Measurements from ENCODE around the gene USP35.
"Not testable (repeated sequence)": the region's sequence is repeated elsewhere in the genome, so short reads cannot be mapped to it uniquely, and the experiment has no call there.

The USP35 gene

GRCh38 chr11:78233046-78233445 is 44.3 kb downstream of the USP35 start:
- DNase-seq (ENCODE audit: low spot score), result not testable (repeated sequence)

GRCh38 chr11:78234006-78234405 is 45.3 kb downstream of the USP35 start:
- DNase-seq (ENCODE audit: low spot score), result no peak

- no peak for DNase-seq (ENCODE audit: low spot score)
These were observed 48.8 kb downstream of the USP35 start for GRCh38 chr11:78237293-78238046.

GRCh38 chr11:78239781-78240180 is 51.1 kb downstream of the USP35 start:
- no peak for DNase-seq (ENCODE audit: low spot score)

- DNase-seq (ENCODE audit: low spot score), result no peak
These were observed 52.8 kb downstream of the USP35 start for GRCh38 chr11:78241475-78241874.

- DNase-seq (ENCODE audit: low spot score), result no peak
These were observed 55.4 kb downstream of the USP35 start for GRCh38 chr11:78244080-78244479.

GRCh38 chr11:78244546-78245255 is 56.0 kb downstream of the USP35 start:
- DNase-seq (ENCODE audit: low spot score), result no peak

GRCh38 chr11:78248191-78248590 is 59.5 kb downstream of the USP35 start:
- DNase-seq (ENCODE audit: low spot score), result no peak

- no peak for DNase-seq (ENCODE audit: low spot score)
These were observed 60.2 kb downstream of the USP35 start for GRCh38 chr11:78248903-78249302.

GRCh38 chr11:78250099-78250498 is 61.4 kb downstream of the USP35 start:
- no peak for DNase-seq (ENCODE audit: low spot score)

- no peak for DNase-seq (ENCODE audit: low spot score)
These were observed 62.5 kb downstream of the USP35 start for GRCh38 chr11:78251083-78251775.

- DNase-seq (ENCODE audit: low spot score), result no peak
These were observed 65.1 kb downstream of the USP35 start for GRCh38 chr11:78253797-78254196.

GRCh38 chr11:78254268-78254667 is 65.5 kb downstream of the USP35 start:
- DNase-seq (ENCODE audit: low spot score), result no peak

GRCh38 chr11:78255919-78256318 is 67.2 kb downstream of the USP35 start:
- DNase-seq (ENCODE audit: low spot score), result no peak

GRCh38 chr11:78256962-78257361 is 68.2 kb downstream of the USP35 start:
- no peak for DNase-seq (ENCODE audit: low spot score)

- DNase-seq (ENCODE audit: low spot score), result no peak
These were observed 68.9 kb downstream of the USP35 start for GRCh38 chr11:78257654-78258053.

GRCh38 chr11:78259777-78260487 is 71.2 kb downstream of the USP35 start:
- DNase-seq (ENCODE audit: low spot score), result no peak

- DNase-seq (ENCODE audit: low spot score), result no peak
These were observed 72.6 kb downstream of the USP35 start for GRCh38 chr11:78261367-78261766.

- DNase-seq (ENCODE audit: low spot score), result no peak
These were observed 73.1 kb downstream of the USP35 start for GRCh38 chr11:78261828-78262227.

- no peak for DNase-seq (ENCODE audit: low spot score)
These were observed 73.5 kb downstream of the USP35 start for GRCh38 chr11:78262238-78262637.

- no peak for DNase-seq (ENCODE audit: low spot score)
These were observed 74.0 kb downstream of the USP35 start for GRCh38 chr11:78262691-78263090.
